PFSK-1 (cell line): ENCODE data around the gene MYL4.
A peak's percentile ranks its signal among the peaks of the same experiment; 100 is the strongest.

Source experiments
- FOXP2 ChIP-seq: optimal IDR thresholded peaks from 2 replicates; pipeline ENCODE3; 2011; ENCODE audit warnings: borderline replicate concordance, control low read depth, inconsistent platforms; ENCODE audit not compliant: insufficient read depth; ENCODE audit errors: extremely low read length, extremely low read depth
- POLR2AphosphoS5 ChIP-seq: IDR thresholded peaks from 2 replicates; pipeline ENCODE4 v1.6.1; 2012; ENCODE audit warnings: low read depth, mild to moderate bottlenecking, control low read depth, low read length, moderate library complexity
- REST ChIP-seq, 2 experiments: IDR thresholded peaks; 2 replicates each; pipeline versions ENCODE4 v1.6.1 to v1.8.0; 2011 to 2012; ENCODE audit warnings: low read depth in 2 of 2, low read length in 2 of 2, control low read depth in 1 of 2, inconsistent platforms in 1 of 2, mild to moderate bottlenecking in 1 of 2, moderate library complexity in 1 of 2; ENCODE audit not compliant: insufficient read depth in 1 of 2
- SIN3A ChIP-seq: IDR thresholded peaks from 2 replicates; pipeline ENCODE4 v1.6.1; 2012; ENCODE audit warnings: mild to moderate bottlenecking, low read length, moderate library complexity, borderline replicate concordance; ENCODE audit not compliant: insufficient read depth
- TAF1 ChIP-seq: IDR thresholded peaks from 2 replicates; pipeline ENCODE4 v1.6.1; 2012; ENCODE audit warnings: low read length, control low read depth, borderline replicate concordance; ENCODE audit not compliant: insufficient read depth

MYL4 gene

GRCh38 chr17:47184681-47185080, 24.5 kb upstream of the MYL4 start:
- TF ChIP-seq SIN3A, result no peak
- no peak for TF ChIP-seq REST (IDR thresholded peaks at IDR 0.05; ENCODE audit: insufficient read depth in 1 of 2, low read depth in 2 of 2, low read length in 2 of 2)
- TF ChIP-seq TAF1, result no peak
- no peak for TF ChIP-seq FOXP2
- TF ChIP-seq POLR2AphosphoS5, result no peak

GRCh38 chr17:47188271-47188875, 20.8 kb upstream of the MYL4 start:
- TF ChIP-seq FOXP2 (no peak), SIN3A (peak; percentile 43; the same call in 1 of the 2 replicates)

GRCh38 chr17:47188876-47189731, 20.0 kb upstream of the MYL4 start, which contains the start of gene CDC27:
Gene CDC27, minus strand, starts transcription at chr17:47189295. Its CDS starts 123 bp downstream, at chr17:47189172.
- TF ChIP-seq TAF1 (peak; percentile 57; the same call in 1 of the 2 replicates), POLR2AphosphoS5 (peak; percentile 79), FOXP2 (peak; percentile 33), REST (IDR thresholded peaks at IDR 0.05; ENCODE audit: insufficient read depth in 1 of 2, low read depth in 2 of 2, low read length in 2 of 2) (0 out of 4 replicates have a peak, but pooled peaks of 1 of the 2 experiments have one; percentile 10), SIN3A (peak; percentile 3; the same call in 1 of the 2 replicates)

GRCh38 chr17:47189732-47190237, 19.4 kb upstream of the MYL4 start:
- TF ChIP-seq TAF1 (no peak), FOXP2 (no peak), SIN3A (no peak), POLR2AphosphoS5 (no peak), REST (IDR thresholded peaks at IDR 0.05; ENCODE audit: insufficient read depth in 1 of 2, low read depth in 2 of 2, low read length in 2 of 2) (no peak)

- TF ChIP-seq SIN3A, result no peak
- no peak for TF ChIP-seq FOXP2
- no peak for TF ChIP-seq REST (IDR thresholded peaks at IDR 0.05; ENCODE audit: insufficient read depth in 1 of 2, low read depth in 2 of 2, low read length in 2 of 2)
- no peak for TF ChIP-seq POLR2AphosphoS5
- TF ChIP-seq TAF1, result no peak
Measured at GRCh38 chr17:47190243-47190642, 18.9 kb upstream of the MYL4 start.
